Epidermal melanocyte (primary cell): Measurements from ENCODE around the gene UQCRC1.

Source experiments
- DNase-seq: peaks from one replicate; pipeline ENCODE4 v3.0.0; 2011; ENCODE audit warnings: low spot score; ENCODE audit not compliant: insufficient read length

The UQCRC1 gene

GRCh38 chr3:48609088-48610005 lies at the start of gene UQCRC1:
Gene UQCRC1, minus strand, starts transcription at chr3:48609646. Its CDS starts 26 bp downstream, at chr3:48609620.
- DNase-seq = peak; percentile 89

- no peak for DNase-seq
These were observed 47.4 kb upstream of the UQCRC1 start for GRCh38 chr3:48656841-48657281.

- peak; percentile 90 for DNase-seq
These were observed 46.8 kb upstream of the UQCRC1 start for GRCh38 chr3:48656061-48656840.

- no peak for DNase-seq
These were observed 46.2 kb upstream of the UQCRC1 start for GRCh38 chr3:48655606-48656005.

- no peak for DNase-seq
These were observed 45.6 kb upstream of the UQCRC1 start for GRCh38 chr3:48655063-48655462.

GRCh38 chr3:48652923-48653715 lies 43.7 kb upstream of the UQCRC1 start:
- no peak for DNase-seq

- no peak for DNase-seq
These were observed 42.3 kb upstream of the UQCRC1 start for GRCh38 chr3:48651771-48652170.

GRCh38 chr3:48650723-48651122 lies 41.3 kb upstream of the UQCRC1 start:
- no peak for DNase-seq

GRCh38 chr3:48648188-48648850 lies 38.9 kb upstream of the UQCRC1 start:
- no peak for DNase-seq

GRCh38 chr3:48647714-48648113 lies 38.3 kb upstream of the UQCRC1 start:
- DNase-seq = no peak

GRCh38 chr3:48644898-48645760 lies 35.7 kb upstream of the UQCRC1 start:
- DNase-seq = no peak

GRCh38 chr3:48642605-48643004 lies 33.2 kb upstream of the UQCRC1 start:
- DNase-seq = no peak

- DNase-seq = no peak
These were observed 31.9 kb upstream of the UQCRC1 start for GRCh38 chr3:48641396-48641795.

- DNase-seq = no peak
These were observed 30.6 kb upstream of the UQCRC1 start for GRCh38 chr3:48639944-48640606.

GRCh38 chr3:48637305-48637704 lies 27.9 kb upstream of the UQCRC1 start:
- DNase-seq = no peak

GRCh38 chr3:48636149-48636655 lies 26.8 kb upstream of the UQCRC1 start:
- no peak for DNase-seq

- DNase-seq = peak; percentile 100
These were observed 26.0 kb upstream of the UQCRC1 start, which contains the start of gene SLC26A6 for GRCh38 chr3:48635222-48636021. Gene SLC26A6, minus strand, starts transcription at chr3:48635461. Its CDS starts 68 bp downstream, at chr3:48635393.

GRCh38 chr3:48634661-48635221 lies 25.3 kb upstream of the UQCRC1 start:
- DNase-seq = peak; percentile 90
